Duodenal mucosa (tissue), 2 donors: ENCODE data around the gene SNUPN.
"Not testable (repeated sequence)": the region's sequence is repeated elsewhere in the genome, so short reads cannot be mapped to it uniquely, and the experiment has no call there.

ENCODE experiments used
- H3K27ac ChIP-seq: one replicate; pipeline ENCODE4 v1.7.0; 2013; ENCODE audit warnings: low read depth, low read length
- H3K27me3 ChIP-seq, 2 donors: one replicate each; pipeline ENCODE4 v1.7.0; 2013; ENCODE audit warnings: low read length in 2 of 2, control low read depth in 1 of 2; ENCODE audit not compliant: insufficient read depth in 2 of 2, control insufficient read depth in 1 of 2
- H3K36me3 ChIP-seq, 2 donors: one replicate each; pipeline ENCODE4 v1.7.0; 2013; ENCODE audit warnings: low read length in 2 of 2, control low read depth in 1 of 2; ENCODE audit not compliant: insufficient read depth in 2 of 2, control insufficient read depth in 1 of 2
- H3K4me1 ChIP-seq, 2 donors: one replicate each; pipeline ENCODE4 v1.7.0; 2013; ENCODE audit warnings: low read length in 2 of 2, control low read depth in 1 of 2; ENCODE audit not compliant: insufficient read depth in 2 of 2, control insufficient read depth in 1 of 2
- H3K4me3 ChIP-seq, 2 donors: one replicate each; pipeline ENCODE4 v1.7.0; 2013; ENCODE audit warnings: low read length in 2 of 2, low read depth in 1 of 2
- H3K9ac ChIP-seq, 2 donors: one replicate each; pipeline ENCODE4 v1.7.0; 2013; ENCODE audit warnings: low read length in 2 of 2, low read depth in 1 of 2
- H3K9me3 ChIP-seq, 2 donors: one replicate each; pipeline ENCODE4 v1.7.0; 2013; ENCODE audit warnings: low read length in 2 of 2, control low read depth in 1 of 2; ENCODE audit not compliant: control insufficient read depth in 1 of 2

The SNUPN gene

DNA sequence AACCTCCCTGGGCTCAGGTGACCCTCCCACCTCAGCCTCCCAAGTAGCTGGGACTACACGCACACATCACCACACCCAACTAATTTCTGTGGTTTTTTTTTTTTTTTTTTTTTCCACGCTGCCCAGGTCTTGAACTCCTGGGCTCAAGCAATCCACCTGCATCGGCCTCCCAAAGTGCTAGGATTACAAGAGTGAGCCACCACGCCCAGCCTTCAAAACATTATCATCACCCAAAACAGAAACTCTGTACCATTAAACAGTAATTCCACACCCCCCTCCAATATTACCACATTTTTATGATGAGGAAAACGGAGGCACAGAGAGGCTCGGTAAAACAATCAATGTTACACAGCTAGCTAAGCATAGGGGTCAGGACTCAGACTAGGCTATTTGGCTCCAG is 10.5 kb upstream of the SNUPN start:
- Histone ChIP-seq H3K27me3 (no peaks in the 10 kb centered on the region), H3K27ac (no peak overlapping the region), H3K4me1 (peaks cover 16 to 32% of the 10 kb centered on the region in 2 donors)

DNA sequence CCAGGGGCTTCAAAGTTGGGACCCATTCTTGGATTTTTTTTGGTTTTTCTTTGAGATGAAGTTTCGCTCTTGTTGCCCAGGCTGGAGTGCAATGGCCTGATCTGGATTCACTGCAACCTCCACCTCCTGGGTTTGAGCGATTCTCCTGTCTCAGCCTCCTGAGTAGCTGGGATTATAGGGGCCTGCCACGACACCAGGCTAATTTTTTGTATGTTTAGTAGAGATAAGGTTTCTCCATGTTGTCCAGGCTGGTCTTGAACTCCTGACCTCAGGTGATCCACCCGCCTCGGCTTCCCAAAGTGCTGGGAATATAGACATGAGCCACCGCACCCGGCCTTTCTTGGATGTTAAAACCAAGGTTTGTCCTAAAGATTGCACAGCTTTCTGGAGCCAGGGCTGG is 8.4 kb upstream of the SNUPN start:
- not testable (repeated sequence) for H3K9me3 ChIP-seq, H3K36me3 ChIP-seq, H3K4me3 ChIP-seq, H3K27me3 ChIP-seq, H3K27ac ChIP-seq, H3K9ac ChIP-seq
- H3K4me1 ChIP-seq = peaks cover 16 to 21% of the 10 kb centered on the region in 2 donors

More for the DNA sequence above, 10.5 kb upstream of the SNUPN start:
- Histone ChIP-seq H3K9me3 (no peaks in the 10 kb centered on the region), H3K36me3 (no peaks in the 10 kb centered on the region), H3K9ac (no peak overlapping the region), H3K4me3 (no peak overlapping the region)

DNA sequence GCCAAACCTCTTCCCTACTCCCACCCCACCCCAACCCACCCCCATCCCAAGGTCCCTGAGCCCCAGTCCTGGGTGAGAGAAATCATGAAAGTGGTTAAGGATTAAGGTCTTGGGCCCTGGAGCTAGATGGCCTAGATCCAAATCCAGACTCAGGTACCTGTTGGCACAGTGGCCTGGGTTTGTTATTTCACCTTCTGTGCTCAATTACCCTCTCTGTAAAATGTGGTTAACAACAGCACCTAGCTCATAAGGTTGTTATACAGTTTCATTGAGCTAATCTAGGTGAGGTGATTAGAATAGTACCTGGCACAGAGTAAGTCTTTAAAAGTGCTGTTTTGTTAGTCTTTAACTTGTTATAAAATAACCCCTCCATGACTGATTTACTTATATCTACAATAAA is 6.4 kb upstream of the SNUPN start:
- Histone ChIP-seq H3K4me3 (no peak overlapping the region), H3K9me3 (no peaks in the 10 kb centered on the region), H3K9ac (no peak overlapping the region), H3K36me3 (no peaks in the 10 kb centered on the region), H3K27ac (no peak overlapping the region), H3K4me1 (peaks cover 0 to under 1% of the 10 kb centered on the region in 2 donors), H3K27me3 (no peaks in the 10 kb centered on the region)

DNA sequence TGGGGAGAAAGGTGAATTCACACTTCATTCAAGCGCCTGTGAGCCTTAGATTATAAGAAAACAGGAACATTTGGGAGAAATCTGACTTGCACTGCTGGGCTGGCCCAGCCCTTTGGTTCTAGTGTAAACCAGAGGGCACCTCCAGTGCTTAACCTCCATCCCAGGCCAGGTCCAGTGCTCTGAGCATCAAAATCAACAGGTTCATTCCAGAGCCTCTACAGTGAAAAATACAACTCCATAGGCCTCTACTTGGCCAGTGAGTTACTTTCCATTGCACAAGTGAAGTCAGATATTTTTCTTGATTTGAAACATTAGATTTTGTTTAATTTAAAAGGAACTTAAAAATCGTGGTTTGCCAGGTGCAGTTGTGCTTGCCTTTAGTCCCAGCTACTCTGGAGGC is 3.0 kb downstream of the SNUPN start:
- Histone ChIP-seq H3K9me3 (no peaks in the 10 kb centered on the region), H3K4me3 (no peak overlapping the region)

DNA sequence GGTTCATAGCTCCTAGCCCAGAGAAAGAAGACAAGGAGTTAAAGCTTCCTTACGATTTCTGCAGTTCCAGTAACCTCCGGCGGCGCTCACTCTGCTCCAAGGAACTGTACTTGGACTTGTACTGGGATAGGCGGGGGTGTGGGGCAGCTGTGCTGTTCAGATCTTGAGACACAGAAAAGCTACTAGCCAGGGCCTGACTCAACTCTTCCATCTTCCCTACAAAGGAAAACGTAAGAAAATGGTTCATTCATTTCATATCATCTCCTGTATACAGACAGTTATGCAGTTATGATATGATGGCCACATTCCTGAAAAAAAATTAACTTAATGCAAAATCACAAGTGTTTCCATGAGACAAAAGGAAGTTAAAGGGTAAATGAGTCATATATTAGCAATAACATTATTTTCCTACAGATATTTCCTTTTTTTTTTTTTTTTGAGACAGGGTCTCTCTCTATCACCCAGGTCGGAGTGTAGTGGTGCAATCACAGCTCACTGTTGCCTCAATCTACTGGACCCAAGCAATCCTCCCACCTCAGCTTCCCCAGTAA is 4.6 kb downstream of the SNUPN start:
- H3K36me3 ChIP-seq = peaks cover 16 to 39% of the 10 kb centered on the region in 2 donors

More for the DNA sequence above, 3.0 kb downstream of the SNUPN start:
- H3K4me1 ChIP-seq = peaks cover 13 to 22% of the 10 kb centered on the region in 2 donors
- no peak overlapping the region for H3K27ac ChIP-seq
- H3K9ac ChIP-seq = no peak overlapping the region
- H3K27me3 ChIP-seq = no peaks in the 10 kb centered on the region
- H3K36me3 ChIP-seq = peaks cover 5 to 25% of the 10 kb centered on the region in 2 donors

GRCh38 chr15:75620058-75620820 is 5.3 kb downstream of the SNUPN start:
- Histone ChIP-seq H3K9ac (peak overlapping the region in 1 of 2 donors; percentile 15), H3K27ac (no peak overlapping the region), H3K36me3 (peaks cover 16 to 44% of the 10 kb centered on the region in 2 donors), H3K4me3 (peak overlapping the region in 1 of 2 donors; percentile 16), H3K9me3 (no peaks in the 10 kb centered on the region), H3K4me1 (peaks cover 5 to 14% of the 10 kb centered on the region in 2 donors), H3K27me3 (no peaks in the 10 kb centered on the region)

More for the DNA sequence above, 4.6 kb downstream of the SNUPN start:
- Histone ChIP-seq H3K4me1 (peaks cover 5 to 14% of the 10 kb centered on the region in 2 donors), H3K4me3 (peak overlapping the region in 1 of 2 donors; percentile 16), H3K9ac (peak overlapping the region in 1 of 2 donors; percentile 15), H3K27me3 (no peaks in the 10 kb centered on the region), H3K9me3 (no peaks in the 10 kb centered on the region), H3K27ac (no peak overlapping the region)

- Histone ChIP-seq H3K9me3 (no peaks in the 10 kb centered on the region), H3K27ac (no peak overlapping the region), H3K36me3 (peaks cover 19 to 67% of the 10 kb centered on the region in 2 donors), H3K9ac (no peak overlapping the region), H3K4me3 (no peak overlapping the region), H3K4me1 (peaks cover 5 to 14% of the 10 kb centered on the region in 2 donors), H3K27me3 (no peaks in the 10 kb centered on the region)
Observed at GRCh38 chr15:75616766-75617165, 8.8 kb downstream of the SNUPN start.

DNA sequence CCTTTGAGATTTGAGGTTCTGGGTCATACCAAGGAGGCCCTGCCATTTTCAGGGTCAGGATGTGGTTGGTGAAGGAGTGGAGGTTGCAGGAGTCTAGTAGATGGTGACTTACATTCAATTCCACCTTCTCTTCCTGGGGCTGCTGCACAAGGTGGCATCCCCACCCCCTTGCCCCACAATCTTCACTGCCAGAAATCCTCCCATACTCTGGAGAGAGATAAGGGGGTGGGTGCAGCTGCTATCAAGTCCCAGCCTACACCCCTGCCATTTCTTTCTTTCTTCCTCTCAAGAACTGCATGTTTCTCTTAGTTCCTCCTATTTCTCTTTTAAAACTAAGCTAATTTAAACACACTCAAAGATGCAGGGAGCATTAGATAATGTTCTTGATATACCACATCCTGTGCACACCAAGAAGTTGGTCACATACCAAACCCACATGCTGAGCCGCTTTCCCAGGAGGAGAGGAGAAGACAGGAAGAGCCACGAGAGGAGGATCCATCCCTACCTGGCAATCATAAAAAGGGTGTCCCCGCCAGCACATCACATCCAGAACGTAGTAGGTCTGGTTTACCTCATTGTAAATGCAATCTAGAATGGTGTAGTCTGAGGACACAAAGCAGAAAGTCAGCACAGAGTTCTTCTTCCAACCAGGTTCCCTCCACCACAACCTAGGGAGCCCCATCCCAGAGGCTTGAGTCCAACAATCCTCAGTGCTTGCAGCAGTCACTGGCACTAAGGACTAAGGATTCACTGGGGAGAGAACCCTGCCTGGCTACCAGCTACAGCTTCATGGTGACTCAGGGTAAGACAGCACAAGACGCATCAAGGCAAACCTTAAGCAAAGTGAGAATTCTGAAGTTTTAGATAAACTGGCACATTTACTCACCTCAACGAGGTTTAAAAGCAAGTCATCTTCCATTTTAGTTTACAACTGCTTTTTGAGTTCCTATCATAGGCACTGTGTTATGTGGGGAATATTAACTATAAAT is 18.5 kb downstream of the SNUPN start:
- H3K4me3 ChIP-seq = no peak overlapping the region

DNA sequence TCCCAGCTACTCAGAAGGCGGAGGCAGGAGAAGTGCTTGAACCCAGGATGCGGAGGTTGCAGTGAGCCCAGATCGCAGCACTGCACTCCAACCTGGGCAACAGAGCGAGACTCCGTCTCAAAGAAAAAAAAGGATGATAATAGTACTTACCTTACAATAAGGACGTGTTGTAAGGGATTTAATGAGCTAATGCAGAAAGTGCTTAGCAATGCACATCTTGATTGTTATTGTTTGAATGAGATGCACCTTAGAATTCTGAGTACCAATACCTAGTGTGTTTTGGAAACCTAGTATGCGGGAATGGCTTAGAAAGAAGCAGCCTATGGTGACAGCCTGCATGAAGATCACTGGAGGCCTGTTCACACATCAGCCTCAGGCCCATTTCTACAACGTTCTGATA is 19.5 kb downstream of the SNUPN start:
- no peaks in the 10 kb centered on the region for H3K27me3 ChIP-seq
- H3K9me3 ChIP-seq = no peaks in the 10 kb centered on the region
- no peak overlapping the region for H3K4me3 ChIP-seq
- H3K27ac ChIP-seq = no peak overlapping the region
- peaks cover 24 to 57% of the 10 kb centered on the region in 2 donors for H3K36me3 ChIP-seq
- H3K9ac ChIP-seq = no peak overlapping the region
- peaks cover 0 to 3% of the 10 kb centered on the region in 2 donors for H3K4me1 ChIP-seq

More for the DNA sequence above, 18.5 kb downstream of the SNUPN start:
- Histone ChIP-seq H3K27me3 (no peaks in the 10 kb centered on the region), H3K27ac (no peak overlapping the region), H3K4me1 (peaks cover 0 to 3% of the 10 kb centered on the region in 2 donors), H3K9ac (no peak overlapping the region), H3K36me3 (peaks cover 24 to 56% of the 10 kb centered on the region in 2 donors), H3K9me3 (no peaks in the 10 kb centered on the region)
